Measurements from ENCODE around the gene HOTAIR.
A peak's percentile ranks its signal among the peaks of the same experiment; 100 is the strongest.

Gene HOTAIR

DNA sequence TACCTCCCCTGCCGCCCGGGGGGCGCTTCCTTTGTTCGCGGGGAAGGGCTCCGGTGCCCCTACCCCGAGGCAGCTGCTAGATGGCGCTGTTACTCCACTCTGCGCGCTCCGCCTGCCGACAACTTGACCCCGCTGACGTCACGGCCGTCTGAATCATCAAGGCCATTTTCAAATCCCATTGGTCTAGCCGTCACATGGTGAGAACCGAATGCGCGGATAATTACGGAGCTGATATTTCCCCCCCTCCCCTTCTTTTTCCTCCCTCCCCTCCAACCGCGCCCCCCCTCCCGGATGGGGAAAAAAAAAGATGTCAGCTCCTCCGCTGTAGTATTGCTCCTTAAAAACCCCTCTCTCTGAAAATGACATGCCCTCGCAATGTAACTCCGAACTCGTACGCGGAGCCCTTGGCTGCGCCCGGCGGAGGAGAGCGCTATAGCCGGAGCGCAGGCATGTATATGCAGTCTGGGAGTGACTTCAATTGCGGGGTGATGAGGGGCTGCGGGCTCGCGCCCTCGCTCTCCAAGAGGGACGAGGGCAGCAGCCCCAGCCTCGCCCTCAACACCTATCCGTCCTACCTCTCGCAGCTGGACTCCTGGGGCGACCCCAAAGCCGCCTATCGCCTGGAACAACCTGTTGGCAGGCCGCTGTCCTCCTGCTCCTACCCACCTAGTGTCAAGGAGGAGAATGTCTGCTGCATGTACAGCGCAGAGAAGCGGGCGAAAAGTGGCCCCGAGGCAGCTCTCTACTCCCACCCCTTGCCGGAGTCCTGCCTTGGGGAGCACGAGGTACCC lies 10.3 kb upstream of the HOTAIR start, which contains the start of gene HOXC10:
Gene HOXC10 (plus strand): TSS at position 246 of the 791 bp plus-strand sequence. CDS start 114 bp downstream, at position 360.
- H3K4me3 ChIP-seq (replicated peaks; ENCODE audit: low read depth, low read length) = no peak within 1 kb of the TSS
- TF ChIP-seq, protein P1, sequence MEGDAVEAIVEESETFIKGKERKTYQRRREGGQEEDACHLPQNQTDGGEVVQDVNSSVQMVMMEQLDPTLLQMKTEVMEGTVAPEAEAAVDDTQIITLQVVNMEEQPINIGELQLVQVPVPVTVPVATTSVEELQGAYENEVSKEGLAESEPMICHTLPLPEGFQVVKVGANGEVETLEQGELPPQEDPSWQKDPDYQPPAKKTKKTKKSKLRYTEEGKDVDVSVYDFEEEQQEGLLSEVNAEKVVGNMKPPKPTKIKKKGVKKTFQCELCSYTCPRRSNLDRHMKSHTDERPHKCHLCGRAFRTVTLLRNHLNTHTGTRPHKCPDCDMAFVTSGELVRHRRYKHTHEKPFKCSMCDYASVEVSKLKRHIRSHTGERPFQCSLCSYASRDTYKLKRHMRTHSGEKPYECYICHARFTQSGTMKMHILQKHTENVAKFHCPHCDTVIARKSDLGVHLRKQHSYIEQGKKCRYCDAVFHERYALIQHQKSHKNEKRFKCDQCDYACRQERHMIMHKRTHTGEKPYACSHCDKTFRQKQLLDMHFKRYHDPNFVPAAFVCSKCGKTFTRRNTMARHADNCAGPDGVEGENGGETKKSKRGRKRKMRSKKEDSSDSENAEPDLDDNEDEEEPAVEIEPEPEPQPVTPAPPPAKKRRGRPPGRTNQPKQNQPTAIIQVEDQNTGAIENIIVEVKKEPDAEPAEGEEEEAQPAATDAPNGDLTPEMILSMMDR (IDR thresholded peaks at IDR 0.05; ENCODE audit: low read length, missing control alignments) = peak; percentile 38

DNA sequence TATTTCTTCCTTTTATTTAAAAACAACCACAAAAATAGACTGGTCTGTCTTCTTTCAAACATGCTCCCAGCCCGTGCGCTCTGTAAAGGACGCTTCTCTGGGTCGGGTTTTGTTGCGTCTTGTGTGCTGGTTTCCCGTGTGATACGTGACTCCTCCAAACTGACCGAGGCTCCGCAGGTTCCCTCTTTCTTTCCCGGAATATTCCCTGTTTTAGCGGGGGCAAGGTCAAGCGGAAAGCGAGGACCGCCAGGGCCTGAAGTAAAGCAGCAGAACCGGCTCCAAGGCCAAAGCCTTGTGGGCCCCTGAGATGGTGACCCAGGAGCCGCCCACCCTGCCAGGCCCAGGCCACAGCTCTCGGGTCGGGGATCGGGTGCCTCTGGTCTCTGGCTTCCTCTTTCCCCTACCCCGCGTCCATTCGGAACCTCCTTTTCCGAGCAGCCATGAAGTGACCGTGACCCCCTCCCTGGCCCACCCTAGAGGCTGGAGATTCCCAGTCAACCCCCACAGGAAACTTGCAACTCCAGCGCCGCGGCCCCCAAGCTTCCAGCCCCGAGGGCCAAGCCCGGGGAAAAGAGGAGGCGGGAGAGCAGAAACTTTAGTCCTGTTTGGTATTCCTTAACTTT lies 9.3 kb upstream of the HOTAIR start:
- DNase-seq (ENCODE audit: low read depth) = no peak
- TF ChIP-seq, protein P1 (IDR thresholded peaks at IDR 0.05; ENCODE audit: low read length, missing control alignments) = no peak
- H3K4me3 ChIP-seq (replicated peaks; ENCODE audit: low read depth, low read length) = no peak overlapping the region

More for the DNA sequence above, 10.3 kb upstream of the HOTAIR start, which contains the start of gene HOXC10:
- peak; percentile 73 for DNase-seq (ENCODE audit: low read depth)

DNA sequence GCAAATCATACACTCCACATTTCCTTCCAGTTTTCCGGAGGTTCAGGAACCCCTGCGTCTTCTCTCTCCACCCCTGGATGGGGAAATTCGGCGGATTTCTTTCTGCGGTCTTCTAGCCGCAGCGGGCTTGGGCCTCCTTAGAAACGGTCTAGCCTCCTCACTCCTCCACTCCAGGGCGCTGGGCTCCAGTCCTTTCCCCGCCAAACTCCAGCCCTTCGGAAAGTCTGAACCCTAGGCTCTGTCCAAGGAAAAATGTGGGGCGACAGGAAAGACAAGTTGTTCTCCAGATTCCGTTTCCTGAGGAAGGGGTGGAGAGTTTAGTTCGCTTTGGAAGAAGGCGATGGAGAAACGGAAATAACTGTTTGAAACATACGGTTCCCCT lies 8.8 kb upstream of the HOTAIR start:
- no peak for DNase-seq (ENCODE audit: low read depth)
- TF ChIP-seq, protein P1 (IDR thresholded peaks at IDR 0.05; ENCODE audit: low read length, missing control alignments) = no peak
- H3K4me3 ChIP-seq (replicated peaks; ENCODE audit: low read depth, low read length) = no peak overlapping the region

DNA sequence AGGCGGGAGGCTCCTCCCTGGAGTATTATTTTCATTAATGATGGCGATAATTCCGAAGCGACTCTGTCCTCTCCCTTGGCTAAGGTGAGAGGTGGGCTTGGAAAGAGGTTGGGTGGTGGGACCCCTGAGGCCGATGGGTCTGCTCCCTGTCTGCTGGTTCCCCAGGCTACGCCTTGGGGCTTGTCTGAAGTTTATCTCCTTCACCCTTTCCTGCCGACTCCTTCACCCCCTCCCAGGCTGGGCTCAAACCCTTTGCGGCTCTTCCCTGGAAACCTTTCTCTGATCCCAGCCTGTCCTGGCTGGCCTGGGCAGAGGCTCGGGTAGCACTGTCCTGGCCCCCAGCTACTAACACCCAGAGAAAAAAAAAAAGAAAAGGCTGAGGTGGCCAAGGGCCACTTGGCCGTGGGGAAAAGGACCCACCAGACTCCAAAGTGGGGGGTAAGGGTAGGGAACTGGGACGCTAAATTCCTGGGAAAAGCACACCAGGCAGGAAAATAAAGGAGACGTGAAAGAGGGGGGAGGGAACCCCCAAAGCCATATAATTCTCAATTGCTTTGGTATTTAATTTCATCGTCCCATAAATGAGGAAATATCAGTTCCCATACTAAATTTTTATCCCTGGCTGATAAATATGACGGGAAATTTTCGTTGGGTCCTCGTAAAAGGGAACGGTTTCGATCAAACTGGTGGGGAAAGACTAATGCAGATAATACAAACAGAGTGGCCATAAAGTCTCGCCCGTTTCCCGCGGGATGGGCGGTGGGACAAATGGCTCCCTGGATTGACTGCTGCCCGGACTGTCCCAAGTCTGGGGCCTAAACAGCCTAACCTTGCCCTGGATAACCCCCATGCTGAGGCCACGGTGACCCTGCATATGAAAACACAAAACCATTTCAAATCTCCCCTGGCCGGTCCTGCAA lies 8.2 kb upstream of the HOTAIR start:
- TF ChIP-seq, protein P1 (IDR thresholded peaks at IDR 0.05; ENCODE audit: low read length, missing control alignments) = no peak
- no peak overlapping the region for H3K4me3 ChIP-seq (replicated peaks; ENCODE audit: low read depth, low read length)
- no peak for DNase-seq (ENCODE audit: low read depth)

DNA sequence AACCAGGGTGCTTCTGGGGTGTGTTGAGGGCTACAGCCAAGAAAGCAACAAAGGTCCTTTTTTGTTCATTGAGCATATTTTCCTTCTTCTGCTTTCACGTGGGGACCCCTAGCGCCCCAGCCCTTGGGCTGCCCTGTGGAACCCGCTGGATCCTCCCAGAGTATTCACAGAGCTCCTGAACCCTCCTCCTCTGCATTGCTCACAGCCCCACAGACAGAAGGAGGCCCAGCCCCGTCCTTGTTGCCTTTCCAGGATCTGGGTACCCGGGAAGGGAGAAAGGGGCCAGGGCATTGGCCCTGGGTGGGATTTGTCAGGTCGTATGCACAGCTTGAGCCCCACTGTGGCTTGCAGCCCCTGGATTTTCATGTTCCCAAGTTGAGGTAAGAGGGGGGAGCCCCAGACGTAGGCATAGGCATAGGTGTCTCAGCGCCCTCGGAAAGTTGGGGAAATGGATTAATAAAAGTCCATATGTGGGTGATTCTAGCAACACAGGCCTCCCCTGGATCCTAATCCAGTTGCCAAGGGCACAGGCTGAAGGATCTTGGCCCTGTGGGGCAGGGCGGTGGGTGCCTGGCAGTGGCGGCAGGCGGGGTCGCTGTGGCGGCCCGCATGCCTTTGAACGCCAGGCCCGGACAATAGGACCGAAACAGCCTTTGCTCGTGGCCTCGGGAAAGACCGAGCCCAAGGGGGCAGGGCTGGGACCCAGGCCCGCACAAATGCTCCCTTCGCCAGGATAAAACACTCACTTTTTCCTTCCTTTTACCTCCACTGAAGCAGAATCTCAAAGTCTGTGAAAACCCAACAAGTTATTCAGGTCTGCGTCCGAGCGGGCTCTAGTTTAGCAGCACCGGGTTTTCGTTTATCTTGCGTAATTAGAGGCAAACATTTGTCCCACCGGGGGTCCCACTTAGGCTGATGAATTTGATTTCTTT lies 7.1 kb upstream of the HOTAIR start:
- no peak for DNase-seq (ENCODE audit: low read depth)
- no peak overlapping the region for H3K4me3 ChIP-seq (replicated peaks; ENCODE audit: low read depth, low read length)
- TF ChIP-seq, protein P1 (IDR thresholded peaks at IDR 0.05; ENCODE audit: low read length, missing control alignments) = no peak

All from fibroblast of pulmonary artery (primary cell).